SW 1271 (cell line): ENCODE data around the gene DAB2IP.
"Not testable (repeated sequence)": the region's sequence is repeated elsewhere in the genome, so short reads cannot be mapped to it uniquely, and the experiment has no call there.

ENCODE experiments used
- DNase-seq, 2 experiments: peaks; one replicate each; lab custom pipeline; 2025; lab: John Stamatoyannopoulos, UW

The DAB2IP gene

DNA sequence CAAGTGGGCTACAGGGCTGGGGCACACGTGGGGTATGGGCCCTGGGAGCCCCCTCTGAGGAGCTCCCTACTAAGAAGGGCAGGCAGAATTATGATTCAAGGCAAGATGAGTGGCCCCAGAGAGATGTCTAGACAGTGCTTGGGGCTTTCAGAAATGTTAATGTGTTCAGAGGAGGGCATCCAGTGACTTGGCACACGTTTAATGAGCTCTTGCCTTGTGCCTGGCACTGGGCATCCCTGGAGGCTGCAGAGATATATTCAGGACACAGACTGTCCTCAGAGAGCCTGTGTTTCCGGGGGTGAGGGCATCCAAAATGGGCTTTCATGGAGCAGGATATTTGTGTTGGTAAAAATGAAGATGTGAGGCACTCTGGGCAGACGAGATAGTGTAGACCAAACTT, 25.4 kb upstream of the DAB2IP start:
- no peak for DNase-seq

GRCh38 chr9:121627427-121627826, 24.0 kb upstream of the DAB2IP start:
- no peak for DNase-seq

DNA sequence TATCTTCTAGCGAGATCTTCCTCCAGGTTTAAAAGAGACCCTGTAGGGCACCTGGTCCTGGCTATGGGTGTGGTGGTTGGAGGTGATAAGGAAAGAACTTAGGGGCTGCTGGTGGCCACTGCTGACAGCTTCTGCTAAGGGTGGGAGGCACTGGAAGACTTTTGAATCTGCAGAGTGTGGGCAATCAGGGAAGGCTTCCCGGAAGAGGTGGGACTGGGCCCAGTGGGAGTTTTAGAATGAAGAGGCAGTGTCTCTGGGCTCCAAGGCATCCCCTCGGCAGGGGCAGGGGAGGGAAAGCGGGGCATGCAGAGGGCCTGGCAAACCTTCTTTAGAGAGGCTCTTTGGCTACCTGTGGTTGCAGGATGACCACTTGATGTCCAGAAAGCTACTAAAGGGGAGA, 23.0 kb upstream of the DAB2IP start:
- DNase-seq: no peak

DNA sequence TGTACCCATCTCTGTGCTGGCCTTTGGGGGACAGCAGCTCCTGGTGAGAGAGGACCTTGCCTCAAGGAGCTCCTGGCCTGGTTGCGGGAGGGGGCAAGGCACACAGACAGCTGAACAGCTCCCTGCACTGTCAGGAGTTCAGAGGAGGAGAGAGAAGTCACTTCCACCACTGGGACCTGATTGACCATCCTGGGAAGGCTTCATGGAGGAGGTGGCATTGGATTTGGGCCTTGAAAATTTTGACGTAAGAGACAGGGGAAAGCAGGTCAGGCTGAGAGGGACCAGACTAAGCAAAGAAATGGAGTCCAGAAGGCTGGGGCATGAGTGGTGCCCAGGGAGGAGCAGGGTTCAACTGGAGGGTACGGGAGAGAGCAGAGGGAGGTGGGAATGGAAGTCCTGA, 20.3 kb upstream of the DAB2IP start:
- DNase-seq: no peak

- no peak for DNase-seq
Observed at GRCh38 chr9:121631978-121632418, 19.4 kb upstream of the DAB2IP start.

DNA sequence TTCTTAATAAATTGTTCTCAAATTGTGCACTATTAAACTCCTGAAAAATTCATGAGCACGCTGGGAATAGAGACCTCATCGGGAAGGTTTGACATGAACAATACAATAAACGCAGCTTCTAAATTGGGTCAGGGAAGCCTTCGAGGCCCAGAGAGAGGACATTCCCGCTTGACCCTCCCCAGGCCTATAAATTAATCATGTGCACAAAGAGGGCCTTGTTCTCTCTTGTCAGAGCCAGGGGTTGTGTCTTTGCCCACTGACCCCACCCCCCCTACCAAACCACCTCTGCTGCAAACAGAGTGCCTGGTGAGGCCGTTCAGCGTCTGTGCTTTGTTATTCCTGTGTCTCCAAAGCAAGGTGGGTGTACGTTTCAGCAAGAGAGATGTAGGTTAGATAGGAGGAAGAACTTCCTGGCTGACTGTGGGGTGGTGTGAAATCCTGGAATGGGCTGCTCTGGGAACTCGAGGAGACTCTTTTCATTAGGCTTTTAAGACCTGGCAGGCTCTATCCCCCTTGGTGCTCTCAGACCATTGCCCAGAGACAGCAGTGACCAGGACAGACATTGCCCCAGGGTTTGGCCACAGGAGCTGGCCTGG, 18.2 kb upstream of the DAB2IP start:
- no peak for DNase-seq

DNA sequence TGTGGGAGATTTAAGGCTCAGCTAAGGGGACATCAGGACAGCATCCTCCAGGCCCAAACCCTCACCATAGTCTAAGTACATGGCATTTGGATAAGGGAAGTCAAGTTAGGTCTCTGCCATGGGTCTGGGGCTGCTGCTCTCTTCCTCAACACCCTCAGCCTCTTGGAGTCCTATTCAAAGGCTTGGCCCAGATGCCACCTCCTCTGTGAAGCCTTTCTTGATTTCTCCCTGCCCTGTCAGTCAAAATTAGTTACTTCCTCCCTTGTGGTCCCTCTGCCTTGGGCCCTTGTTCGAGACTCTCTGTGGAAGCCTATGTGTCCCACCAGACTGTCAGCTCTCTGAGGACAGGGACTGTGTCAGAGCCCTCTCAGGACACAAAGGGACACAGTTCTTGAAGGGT, 17.7 kb upstream of the DAB2IP start:
- no peak for DNase-seq

DNA sequence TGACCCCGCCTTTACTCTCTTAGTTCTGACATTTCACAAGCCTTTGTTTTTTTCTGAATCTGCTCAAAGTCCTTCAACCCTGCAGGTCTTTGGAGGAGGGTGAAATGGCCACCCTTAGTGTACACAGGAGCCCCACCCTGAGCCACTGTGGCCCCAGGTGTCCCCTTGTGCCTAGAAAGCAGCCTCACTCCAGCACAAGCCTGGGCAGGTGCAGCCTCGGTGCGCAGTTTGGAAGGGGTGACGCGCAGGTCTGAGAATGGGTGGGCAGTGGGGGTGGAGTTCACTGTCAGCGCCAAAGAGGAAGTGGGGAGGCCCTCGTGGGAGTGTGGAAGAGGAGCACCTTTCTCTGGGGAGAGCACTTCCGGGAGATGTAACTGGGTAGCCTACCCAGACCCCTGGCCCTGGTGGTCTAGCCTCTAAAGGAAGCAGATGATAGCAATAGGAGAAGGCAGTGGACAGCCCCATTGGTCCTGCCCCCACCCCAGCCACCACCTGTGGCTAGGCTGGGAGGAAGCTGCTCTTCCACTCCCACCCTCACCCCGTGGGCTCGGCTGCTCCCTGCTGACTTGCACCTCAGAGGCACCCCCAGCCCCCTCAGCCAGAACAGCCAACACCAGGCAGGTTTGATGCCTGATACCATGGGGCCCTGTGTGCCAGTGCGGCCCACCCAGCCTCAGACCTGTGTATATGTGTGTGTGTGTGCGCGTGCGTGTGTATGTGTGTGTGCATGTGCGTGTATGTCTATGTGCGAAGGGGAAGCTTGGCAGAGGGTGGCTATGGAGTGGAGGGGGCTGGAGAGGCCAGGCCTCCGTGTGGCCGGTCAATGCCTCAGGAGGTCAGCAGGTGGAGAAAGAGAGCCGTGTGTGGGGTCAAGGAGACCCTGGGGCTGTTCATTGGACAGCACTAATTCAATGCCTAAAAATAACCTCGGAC, 16.8 kb upstream of the DAB2IP start:
- DNase-seq: no peak

- DNase-seq: no peak
Observed at GRCh38 chr9:121635300-121635876, 16.0 kb upstream of the DAB2IP start.

DNA sequence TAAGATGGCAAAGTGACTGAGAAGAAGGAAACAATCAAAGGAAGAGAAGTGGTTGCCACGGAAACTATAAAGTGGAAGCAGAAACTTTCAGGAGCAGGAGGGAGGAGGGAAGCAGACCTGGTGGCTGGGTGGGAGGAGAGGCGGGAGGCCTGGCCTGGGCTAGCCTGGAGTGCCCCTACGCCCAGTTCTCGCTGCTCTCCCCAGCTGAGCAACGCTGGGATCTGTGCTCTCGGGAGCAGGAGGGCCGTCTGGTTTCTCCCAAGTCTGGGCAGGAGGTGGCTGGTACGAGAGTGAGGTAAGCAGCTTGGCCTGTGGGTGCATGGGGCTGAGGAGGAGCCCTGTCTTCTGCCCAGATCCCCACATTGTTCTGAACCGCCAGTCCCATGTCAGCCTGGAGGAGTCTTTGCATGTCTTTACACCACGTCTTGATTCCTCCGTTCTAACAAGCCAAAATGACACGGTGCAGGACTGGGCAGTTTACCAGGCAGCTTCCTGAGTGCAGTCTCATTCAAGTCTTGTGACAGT, 15.0 kb upstream of the DAB2IP start:
- no peak for DNase-seq

DNA sequence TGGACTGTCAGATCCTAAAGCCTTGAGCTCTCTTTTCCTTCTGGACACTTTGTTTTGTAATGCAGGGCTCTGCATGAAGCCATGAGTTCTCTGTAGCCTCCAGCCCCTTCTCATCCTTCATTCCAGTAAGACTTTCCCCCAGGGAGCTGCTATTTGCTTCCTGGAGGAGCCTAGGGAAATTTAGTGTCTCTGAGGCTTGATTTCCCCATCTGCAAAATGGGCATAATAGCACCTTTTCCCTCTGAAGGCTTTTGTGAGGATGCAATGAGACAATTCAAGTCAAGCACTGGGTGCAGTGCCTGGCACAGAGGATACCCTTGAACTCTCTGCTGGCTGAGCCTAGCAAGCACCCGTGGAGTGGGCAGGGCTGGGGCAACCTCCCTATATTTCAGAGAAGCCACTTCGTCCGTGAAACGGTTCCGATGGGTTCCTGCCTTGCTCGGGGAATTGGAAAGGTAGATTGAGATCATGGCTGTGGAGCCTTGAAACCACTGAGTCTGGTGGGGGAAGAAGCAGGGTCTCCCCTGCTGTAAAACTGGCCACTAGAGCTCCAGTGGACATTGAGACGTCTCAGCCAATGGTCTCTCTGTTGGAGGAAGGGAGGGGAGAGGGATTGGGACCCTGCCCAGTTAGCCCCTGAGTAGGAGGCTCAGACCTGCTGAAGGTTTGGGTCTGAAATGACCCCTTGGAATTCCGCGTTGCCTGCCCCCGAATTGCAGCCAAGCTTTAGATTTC, 14.3 kb upstream of the DAB2IP start:
- DNase-seq: no peak

DNA sequence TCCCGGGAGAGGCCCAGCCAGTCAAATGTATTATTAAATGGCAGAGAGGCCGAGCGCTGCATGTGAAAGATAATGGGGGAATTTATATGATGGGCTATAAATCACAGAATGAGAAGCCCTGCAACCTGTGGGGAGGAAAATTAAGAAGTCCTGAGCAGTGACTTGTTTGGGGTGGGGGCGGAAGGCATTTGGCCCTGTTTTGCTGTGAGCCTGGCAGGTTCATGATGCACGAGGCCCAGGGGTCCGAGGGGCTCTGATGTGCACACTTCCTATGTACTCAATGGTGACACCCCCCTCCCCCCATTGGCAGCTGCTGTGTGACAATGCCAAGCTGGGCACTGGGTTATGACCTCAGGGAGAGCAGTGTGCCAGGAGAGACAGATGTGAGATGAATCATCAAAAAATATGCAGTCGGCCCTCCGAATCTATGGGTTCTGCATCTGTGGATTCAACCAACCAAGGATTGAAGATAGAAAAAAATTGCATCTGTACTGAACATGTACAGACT, 13.7 kb upstream of the DAB2IP start:
- peak; percentile 17 to 70 for DNase-seq

GRCh38 chr9:121638399-121638798, 13.0 kb upstream of the DAB2IP start:
- no peak for DNase-seq

DNA sequence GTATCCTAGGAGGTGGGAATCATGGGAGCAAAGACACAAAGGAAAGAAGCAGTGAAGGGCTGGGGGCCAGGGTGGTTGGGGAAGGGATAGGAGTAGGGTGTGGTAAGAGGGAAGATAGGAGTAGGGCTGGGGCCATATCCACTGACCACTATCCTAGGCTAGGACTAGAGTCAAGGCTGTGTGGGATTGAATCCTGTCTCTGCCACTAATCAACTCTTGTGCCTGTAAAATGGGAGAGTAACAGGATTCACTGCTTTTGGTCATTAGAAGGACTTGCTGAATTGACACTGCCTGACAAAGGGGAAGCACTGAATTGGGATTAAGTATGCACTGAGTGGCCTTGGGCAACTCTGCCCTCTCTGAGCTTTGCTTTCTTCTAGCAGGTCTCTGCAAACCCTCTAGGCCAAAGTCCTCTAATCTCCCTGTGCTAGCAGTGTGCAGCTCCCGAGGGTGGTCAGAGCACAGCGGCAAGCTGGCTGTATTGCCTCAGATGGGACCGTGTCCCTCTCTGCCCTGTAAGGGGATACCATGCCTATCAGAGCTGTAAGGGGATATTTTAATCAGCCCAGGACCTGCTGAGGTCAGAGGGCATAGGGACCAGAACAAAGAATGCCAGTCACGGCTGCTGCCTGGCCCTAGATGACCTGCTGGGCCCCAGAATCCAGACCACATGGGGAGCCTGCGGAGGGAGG, 12.4 kb upstream of the DAB2IP start:
- DNase-seq: no peak

DNA sequence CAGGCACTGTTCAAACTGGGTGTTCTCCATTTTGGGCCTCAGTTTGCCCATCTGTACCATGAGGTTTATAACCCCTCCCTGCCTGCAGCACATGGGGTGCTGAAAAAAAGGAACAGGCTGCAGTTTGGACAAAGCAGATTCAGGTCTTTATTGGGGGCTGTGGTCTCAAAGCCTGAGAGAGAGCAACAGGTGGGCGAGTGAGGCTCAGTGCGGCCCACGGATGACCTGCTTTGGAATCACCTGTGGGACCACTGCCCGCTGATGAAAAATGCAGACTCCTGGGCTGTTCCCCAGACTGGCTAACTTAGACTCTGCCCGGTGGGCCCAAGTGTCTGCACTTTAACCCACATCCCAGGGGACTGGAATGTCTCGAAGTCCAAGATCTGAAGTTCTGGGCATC, 11.8 kb upstream of the DAB2IP start:
- no peak for DNase-seq

DNA sequence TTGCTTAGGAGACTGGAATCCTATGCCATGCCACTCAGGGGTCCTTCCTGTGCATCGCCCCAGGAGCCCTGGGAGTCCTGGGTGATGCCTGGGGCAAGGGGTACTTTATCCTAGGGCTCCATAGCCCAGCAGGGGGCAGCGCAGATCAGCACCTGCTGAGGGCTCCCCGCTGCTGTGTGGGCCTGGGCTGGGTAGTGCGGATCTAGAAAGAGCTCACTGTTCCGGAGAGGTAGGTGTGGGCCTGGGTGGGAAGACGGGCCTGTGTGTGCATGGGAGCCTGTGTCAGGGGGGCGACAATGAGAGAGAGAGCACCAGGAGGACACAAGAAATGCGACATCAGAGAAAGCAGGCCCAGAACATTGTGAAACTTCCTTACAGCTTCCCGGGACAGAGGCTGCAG, 11.4 kb upstream of the DAB2IP start:
- DNase-seq: peak in 1 of 2 experiments; percentile 26

- no peak for DNase-seq
Observed at GRCh38 chr9:121640491-121641223, 10.8 kb upstream of the DAB2IP start.

DNA sequence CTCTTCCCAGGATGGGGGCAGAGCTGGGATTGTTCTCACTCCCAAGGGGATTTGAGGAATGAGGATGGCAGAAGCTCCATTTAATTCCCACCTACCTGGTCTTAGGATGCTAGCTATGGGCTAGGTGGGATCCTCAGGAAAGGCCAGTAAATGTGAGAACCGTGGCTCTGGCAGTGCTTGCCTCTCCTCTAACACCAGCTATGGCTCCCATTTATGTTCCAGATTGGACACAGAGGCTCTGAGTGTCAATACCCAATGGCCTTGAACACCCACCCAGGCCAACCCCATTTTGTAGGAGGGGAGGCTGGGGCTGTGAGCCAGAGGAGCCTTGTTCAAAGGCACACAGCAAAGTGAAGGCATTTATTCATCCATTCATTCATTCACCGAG, 10.2 kb upstream of the DAB2IP start:
- DNase-seq: no peak

DNA sequence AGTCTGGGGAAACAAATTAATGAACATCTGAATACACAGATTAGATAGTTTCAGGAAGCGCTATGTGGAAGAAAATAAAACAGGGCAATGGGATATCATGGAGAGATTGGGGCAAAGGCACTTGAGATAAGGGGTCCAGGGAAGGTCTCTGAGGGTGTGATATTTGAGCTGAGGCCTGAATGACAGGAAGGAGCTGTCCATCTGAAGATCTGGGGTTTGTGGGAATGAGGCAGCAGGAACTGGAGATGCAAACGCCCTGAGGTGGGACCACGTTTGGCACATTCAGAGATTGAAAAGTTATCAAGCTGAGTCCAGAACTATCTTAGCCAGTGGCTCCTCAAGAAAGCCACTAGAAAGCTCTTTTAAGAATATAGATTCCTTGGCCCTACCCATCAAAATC, 8.7 kb upstream of the DAB2IP start:
- no peak for DNase-seq

GRCh38 chr9:121643473-121643872, 8.0 kb upstream of the DAB2IP start:
- no peak for DNase-seq

- DNase-seq: not testable (repeated sequence)
Observed at GRCh38 chr9:121644040-121644439, 7.4 kb upstream of the DAB2IP start.
